ENCODE data around the gene PERM1.

PERM1 gene

DNA sequence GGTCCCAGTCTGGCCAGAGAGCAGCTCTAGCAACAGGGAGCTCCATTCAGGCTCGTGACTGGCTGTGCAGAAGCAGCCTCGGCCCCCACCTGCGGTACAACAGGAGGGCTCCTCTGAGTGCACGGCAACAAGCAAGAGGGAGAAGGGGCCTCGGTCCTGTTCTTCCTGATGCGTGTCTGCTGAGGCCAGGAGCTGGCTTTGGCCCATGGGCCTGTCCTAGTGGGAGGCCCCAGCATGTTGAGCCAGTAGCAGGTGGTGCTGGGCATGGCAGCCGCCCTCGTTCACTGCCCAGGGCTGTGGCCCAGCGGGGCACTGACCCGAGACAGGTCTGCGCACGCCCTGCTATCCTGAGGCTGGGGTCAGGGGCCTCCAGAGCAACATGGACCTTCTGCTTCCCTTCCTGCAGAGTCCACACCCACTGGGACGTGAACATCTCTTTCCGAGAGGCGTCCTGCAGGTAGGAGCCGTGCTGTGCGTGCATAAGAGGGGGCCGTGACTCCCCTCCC, 51.2 kb downstream of the PERM1 start:
- no peak for DNase-seq

DNA sequence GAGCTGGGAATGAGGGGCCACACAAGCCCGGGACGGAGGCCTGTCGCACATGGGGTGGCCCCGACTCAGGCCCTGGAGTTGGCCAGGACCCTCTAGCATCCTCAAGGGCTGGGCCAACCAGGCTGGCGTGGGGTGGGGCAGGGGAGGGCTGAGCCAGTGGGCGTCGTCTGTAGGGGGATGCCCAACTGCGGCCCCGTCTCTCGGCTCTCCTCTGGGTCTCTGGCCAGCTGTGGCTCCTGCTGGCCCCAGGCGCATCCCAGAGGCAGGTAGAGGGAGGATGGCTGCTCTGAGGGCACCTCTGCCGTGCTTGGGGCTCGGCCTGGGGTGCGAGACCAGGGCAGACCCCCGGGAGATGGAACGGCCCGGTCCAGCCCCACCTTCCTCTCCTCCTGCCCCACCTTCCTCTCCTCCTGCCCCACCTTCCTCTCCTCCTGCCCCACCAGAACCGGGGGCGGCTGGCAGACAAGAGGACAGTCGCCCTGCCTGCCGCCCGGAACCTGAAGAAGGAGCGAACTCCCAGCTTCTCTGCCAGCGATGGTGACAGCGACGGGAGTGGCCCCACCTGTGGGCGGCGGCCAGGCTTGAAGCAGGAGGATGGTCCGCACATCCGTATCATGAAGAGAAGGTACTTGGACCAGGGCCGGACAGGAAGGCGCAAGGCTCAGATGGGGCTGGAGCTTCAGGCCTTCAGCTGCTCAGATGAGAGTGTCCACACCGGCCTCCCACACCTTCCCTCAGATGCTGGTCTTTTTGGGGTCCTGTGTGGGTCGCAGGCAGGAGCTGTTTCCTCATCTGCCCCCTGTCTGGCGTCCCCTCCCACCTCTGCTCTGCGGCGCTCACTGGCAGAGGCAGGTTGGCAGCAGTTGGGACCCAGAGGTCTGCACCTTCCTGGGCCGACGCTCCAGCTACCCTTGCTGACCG, 51.9 kb downstream of the PERM1 start:
- DNase-seq = no peak

DNA sequence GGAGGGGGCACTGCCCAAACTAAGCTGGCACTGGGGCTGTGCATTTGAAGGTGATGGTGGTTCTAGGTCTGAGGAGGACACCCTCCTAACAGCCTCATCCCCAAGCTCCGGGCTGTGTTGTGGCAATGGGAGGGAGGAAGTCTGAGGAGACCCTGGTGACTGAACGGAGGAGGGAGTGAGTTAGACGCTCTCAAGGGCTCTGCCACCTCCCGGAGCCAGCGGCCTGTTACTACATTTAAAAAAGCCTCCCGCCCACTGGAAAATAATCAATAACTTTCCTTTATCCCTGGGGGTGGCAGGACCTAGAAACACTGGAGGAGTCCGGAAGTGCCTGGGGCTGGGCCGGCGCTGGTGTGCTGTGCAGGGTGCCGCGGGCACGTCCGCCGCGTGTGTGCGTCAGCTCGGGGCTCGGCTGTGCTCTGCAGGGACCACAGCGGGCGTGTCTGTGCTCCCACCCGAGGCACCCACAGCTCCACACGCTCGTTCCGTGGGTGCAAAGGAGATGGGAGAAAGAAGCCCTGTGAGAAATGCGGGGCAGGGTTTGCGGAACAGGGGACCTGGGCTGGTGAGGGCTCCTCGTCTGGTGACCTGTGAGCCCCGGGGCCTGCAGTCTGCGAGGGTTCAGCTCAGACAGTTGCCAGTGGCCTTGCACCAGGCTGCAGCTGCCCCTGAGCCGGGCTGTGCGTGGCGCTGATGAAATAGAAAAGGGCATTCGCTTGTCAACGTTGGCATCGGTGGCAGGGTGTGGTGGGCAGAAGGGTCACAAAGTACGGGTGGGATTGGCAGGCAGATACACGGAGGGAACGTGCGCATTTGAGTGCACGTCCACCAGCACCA, 52.9 kb downstream of the PERM1 start:
- DNase-seq = no peak

DNA sequence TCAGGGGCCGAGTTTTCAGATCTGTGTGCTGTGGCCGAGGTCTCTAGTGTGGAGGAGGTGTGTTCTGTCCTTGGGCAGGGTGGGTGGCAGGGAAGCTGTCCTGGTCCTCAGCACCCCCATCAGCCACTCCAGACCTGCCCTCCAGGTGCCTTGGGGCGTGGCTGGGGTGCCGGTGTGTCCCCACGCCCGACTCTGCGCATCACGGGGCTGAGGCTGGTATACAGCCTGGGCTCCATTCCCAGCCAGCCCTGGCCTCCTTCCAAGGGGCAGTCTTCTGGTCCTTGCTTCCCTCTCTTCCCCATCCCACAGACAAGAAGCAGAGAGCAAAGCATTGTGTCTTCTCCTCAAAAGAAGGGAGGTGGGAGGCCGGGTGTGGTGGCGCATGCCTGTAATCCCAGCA, 54.1 kb downstream of the PERM1 start:
- DNase-seq = no peak

DNA sequence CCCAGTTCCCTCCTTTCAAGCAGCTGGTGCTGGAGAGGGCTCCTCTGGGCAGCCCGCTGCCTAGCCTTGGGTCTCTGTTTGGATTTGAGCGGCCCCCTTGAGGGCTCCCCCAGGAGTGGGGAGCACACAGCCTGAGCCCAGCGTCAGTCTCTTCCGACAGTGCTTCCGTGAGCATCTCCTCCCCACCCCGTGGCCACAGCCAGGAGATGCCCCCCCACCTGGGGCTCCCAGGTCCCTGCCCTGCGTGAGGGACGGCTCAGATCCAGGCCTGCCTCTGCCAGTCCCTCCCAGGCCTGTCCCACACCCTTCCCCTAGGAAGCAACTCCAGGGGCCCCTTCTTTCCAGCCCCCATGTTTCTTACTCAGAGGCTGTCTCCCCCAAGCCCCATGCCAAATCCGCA, 54.7 kb downstream of the PERM1 start:
- DNase-seq = no peak

DNA sequence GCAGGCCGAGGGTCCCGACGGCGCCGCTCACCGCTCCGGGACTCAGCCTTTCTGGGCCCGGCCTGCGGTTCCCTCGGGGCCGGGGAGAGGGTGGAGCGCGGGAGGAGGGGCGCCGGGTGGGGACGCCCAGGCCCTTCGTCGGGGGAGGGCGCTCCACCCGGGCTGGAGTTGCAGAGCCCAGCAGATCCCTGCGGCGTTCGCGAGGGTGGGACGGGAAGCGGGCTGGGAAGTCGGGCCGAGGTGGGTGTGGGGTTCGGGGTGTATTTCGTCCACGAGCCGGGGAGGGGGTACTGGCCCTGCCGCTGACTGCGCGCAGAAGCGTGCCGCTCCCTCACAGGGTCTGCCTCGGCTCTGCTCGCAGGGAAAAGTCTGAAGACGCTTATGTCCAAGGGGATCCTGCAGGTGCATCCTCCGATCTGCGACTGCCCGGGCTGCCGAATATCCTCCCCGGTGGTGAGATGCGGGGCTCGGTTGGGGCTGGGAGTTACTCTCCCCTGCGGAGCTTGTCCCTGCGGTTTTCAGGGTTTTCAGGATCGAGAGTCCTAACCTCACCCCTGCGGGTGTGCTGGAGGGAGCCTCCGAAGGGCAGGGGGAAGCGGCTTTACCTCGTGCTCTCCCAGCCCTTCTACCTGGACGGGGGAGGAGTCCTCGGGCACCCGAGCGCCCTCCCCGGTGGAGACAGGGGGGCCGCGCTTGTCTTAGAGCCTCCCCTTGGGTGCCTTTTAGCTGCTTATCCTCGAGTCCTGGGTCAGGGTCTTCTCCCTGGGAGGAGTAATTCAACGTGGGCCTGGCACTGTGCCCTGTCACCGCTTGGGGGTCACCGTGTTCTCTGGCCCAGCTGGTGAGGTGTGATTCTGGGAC, 56.1 kb downstream of the PERM1 start:
- DNase-seq = no peak

Measured in CD4-positive, alpha-beta T cell treated with Interleukin-21 for 1 hour (primary cell).